MM.1S (cell line): ENCODE data around the gene CALU.

ENCODE experiments used
- DNase-seq: peaks from one replicate; pipeline ENCODE4 v3.0.0-alpha.2; 2015
- H2AFZ ChIP-seq: fragments of 300-600 bp; sonication (generic); 2 replicates; pipeline ENCODE4 v1.6.0; 2016; ENCODE audit warnings: antibody characterized with exemption, low read length
- H3F3A ChIP-seq: fragments of 300-600 bp; sonication (generic); 2 replicates; pipeline ENCODE4 v1.6.1; 2016; ENCODE audit warnings: mild to moderate bottlenecking, antibody characterized with exemption, low read length, moderate library complexity, mixed read lengths; ENCODE audit not compliant: insufficient read depth
- H3K27ac ChIP-seq: fragments of 300-600 bp; sonication (generic); 2 replicates; pipeline ENCODE4 v1.5.1; 2016; ENCODE audit warnings: mild to moderate bottlenecking, low read length
- H3K27me3 ChIP-seq: fragments of 300-600 bp; sonication (generic); replicated peaks from 2 replicates; pipeline ENCODE4 v1.6.0; 2016; ENCODE audit warnings: low read length; ENCODE audit not compliant: insufficient read depth
- H3K36me3 ChIP-seq: fragments of 300-600 bp; sonication (generic); replicated peaks from 2 replicates; pipeline ENCODE4 v1.6.1; 2016; ENCODE audit warnings: mild to moderate bottlenecking, low read length, mixed read lengths; ENCODE audit not compliant: insufficient read depth
- H3K4me1 ChIP-seq: fragments of 300-600 bp; sonication (generic); 2 replicates; pipeline ENCODE4 v1.6.1; 2016; ENCODE audit warnings: low read length, mixed read lengths
- H3K4me2 ChIP-seq: fragments of 300-600 bp; sonication (generic); 2 replicates; pipeline ENCODE4 v1.6.0; 2016; ENCODE audit warnings: low read depth, low read length
- H3K4me3 ChIP-seq: fragments of 300-600 bp; sonication (generic); 2 replicates; pipeline ENCODE4 v1.5.1; 2016; ENCODE audit warnings: low read length, mixed read lengths
- H3K79me2 ChIP-seq: fragments of 300-600 bp; sonication (generic); 2 replicates; pipeline ENCODE4 v1.6.1; 2016; ENCODE audit warnings: mixed run types, low read length, mixed read lengths
- H3K9ac ChIP-seq: fragments of 300-600 bp; sonication (generic); 2 replicates; pipeline ENCODE4 v1.6.1; 2016; ENCODE audit warnings: low read length, mixed read lengths
- H3K9me2 ChIP-seq: fragments of 300-600 bp; sonication (generic); replicated peaks from 2 replicates; pipeline ENCODE4 v1.6.1; 2016; ENCODE audit warnings: mild to moderate bottlenecking, low read length, mixed read lengths; ENCODE audit not compliant: insufficient read depth
- H3K9me3 ChIP-seq: fragments of 300-600 bp; sonication (generic); replicated peaks from 2 replicates; pipeline ENCODE4 v1.6.1; 2016; ENCODE audit warnings: mild to moderate bottlenecking, low read length, mixed read lengths; ENCODE audit not compliant: insufficient read depth
- H4K20me1 ChIP-seq: fragments of 300-600 bp; sonication (generic); 2 replicates; pipeline ENCODE4 v1.6.1; 2016; ENCODE audit warnings: mild to moderate bottlenecking, low read length, moderate library complexity, mixed read lengths; ENCODE audit not compliant: insufficient read depth
- CTCF ChIP-seq: fragments of 300-600 bp; sonication (generic); IDR thresholded peaks from 2 replicates; pipeline ENCODE4 v1.5.1; 2016; ENCODE audit warnings: antibody characterized with exemption, low read length, mixed read lengths
- EZH2 ChIP-seq: fragments of 300-600 bp; sonication (generic); optimal IDR thresholded peaks from 2 replicates; pipeline ENCODE3; 2017; ENCODE audit warnings: low read depth, mild to moderate bottlenecking, antibody characterized with exemption, low read length, mixed read lengths
- EZH2phosphoT487 ChIP-seq: fragments of 300-600 bp; sonication (generic); IDR thresholded peaks from 2 replicates; pipeline ENCODE4 v1.6.1; 2018; ENCODE audit warnings: antibody characterized with exemption, low read length

CALU gene

DNA sequence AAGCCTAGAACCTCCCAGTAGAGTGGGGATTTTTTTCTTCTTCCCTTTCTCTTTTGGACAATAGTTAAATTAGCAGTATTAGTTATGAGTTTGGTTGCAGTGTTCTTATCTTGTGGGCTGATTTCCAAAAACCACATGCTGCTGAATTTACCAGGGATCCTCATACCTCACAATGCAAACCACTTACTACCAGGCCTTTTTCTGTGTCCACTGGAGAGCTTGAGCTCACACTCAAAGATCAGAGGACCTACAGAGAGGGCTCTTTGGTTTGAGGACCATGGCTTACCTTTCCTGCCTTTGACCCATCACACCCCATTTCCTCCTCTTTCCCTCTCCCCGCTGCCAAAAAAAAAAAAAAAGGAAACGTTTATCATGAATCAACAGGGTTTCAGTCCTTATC is 31.1 kb downstream of the CALU start:
- no peak overlapping the region for H3K9ac ChIP-seq
- no peaks in the 10 kb centered on the region for H3K27me3 ChIP-seq
- H3K9me3 ChIP-seq, result no peaks in the 10 kb centered on the region
- no peaks in the 10 kb centered on the region for H3K9me2 ChIP-seq
- H2AFZ ChIP-seq, result no peak overlapping the region
- no peaks in the 10 kb centered on the region for H3K4me1 ChIP-seq
- TF ChIP-seq EZH2phosphoT487 (no peak), EZH2 (no peak), CTCF (no peak)
- peaks cover 24% of the 10 kb centered on the region for H3K36me3 ChIP-seq
- H3K79me2 ChIP-seq, result no peaks in the 10 kb centered on the region
- no peaks in the 10 kb centered on the region for H3F3A ChIP-seq
- no peak overlapping the region for H3K4me2 ChIP-seq
- H4K20me1 ChIP-seq, result no peaks in the 10 kb centered on the region
- H3K27ac ChIP-seq, result no peak overlapping the region
- H3K4me3 ChIP-seq, result no peak overlapping the region
- DNase-seq, result no peak

GRCh38 chr7:128773604-128774003 is 34.4 kb downstream of the CALU start:
- Histone ChIP-seq H3K9me3 (no peaks in the 10 kb centered on the region), H3F3A (no peaks in the 10 kb centered on the region), H3K4me3 (no peak overlapping the region), H2AFZ (no peak overlapping the region), H3K27ac (no peak overlapping the region), H3K4me1 (no peaks in the 10 kb centered on the region), H3K9me2 (no peaks in the 10 kb centered on the region), H3K9ac (no peak overlapping the region), H4K20me1 (no peaks in the 10 kb centered on the region), H3K36me3 (peaks cover 15% of the 10 kb centered on the region; the same call in 1 of the 2 replicates), H3K79me2 (no peaks in the 10 kb centered on the region), H3K27me3 (no peaks in the 10 kb centered on the region), H3K4me2 (no peak overlapping the region)
- TF ChIP-seq EZH2phosphoT487 (no peak), CTCF (no peak), EZH2 (no peak)
- DNase-seq, result no peak

DNA sequence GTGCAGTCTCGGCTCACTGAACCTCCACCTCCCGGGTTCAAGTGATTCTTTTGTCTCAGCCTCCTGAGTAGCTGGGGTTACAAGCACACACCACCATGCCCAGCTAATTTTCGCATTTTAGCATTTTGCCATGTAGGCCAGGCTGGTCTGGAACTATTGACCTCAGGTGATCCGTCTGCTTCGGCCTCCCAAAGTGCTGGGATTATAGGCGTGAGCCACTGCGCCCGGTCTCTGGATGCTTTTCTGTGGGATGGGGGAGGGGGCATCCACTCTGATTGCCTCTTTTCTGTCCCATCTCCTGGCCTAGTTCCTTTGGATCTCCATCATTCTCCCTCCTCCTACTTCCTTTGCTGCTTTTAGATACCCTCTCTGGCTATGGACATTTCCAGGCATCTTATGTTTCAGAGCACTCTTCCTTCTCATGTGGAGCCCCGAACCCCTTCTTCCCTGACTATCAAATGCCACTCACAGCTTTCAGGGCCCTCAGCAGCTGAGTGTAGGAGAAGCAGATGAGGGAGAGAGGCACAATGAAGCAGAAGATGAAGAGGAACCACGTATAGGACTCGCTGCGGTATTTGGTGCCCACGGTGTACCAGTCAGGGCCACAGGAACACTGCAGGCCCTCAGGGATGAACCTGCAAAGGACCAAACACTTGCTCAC is 35.0 kb downstream of the CALU start:
- Histone ChIP-seq H3K9ac (no peak overlapping the region), H3K9me3 (no peaks in the 10 kb centered on the region), H3K4me1 (no peaks in the 10 kb centered on the region), H2AFZ (no peak overlapping the region), H4K20me1 (no peaks in the 10 kb centered on the region), H3K27ac (no peak overlapping the region), H3K4me2 (no peak overlapping the region), H3K27me3 (no peaks in the 10 kb centered on the region), H3K4me3 (no peak overlapping the region), H3K36me3 (peaks cover 13% of the 10 kb centered on the region; the same call in 1 of the 2 replicates), H3K9me2 (no peaks in the 10 kb centered on the region), H3F3A (no peaks in the 10 kb centered on the region), H3K79me2 (no peaks in the 10 kb centered on the region)
- TF ChIP-seq CTCF (no peak), EZH2phosphoT487 (no peak), EZH2 (no peak)
- DNase-seq, result no peak
